ENCODE data around the gene GCM1. TPM values are rescaled to one million over a fixed set of nuclear protein-coding genes. Genes with fewer than 3 reads are reported as not detected.
A peak's percentile ranks its signal among the peaks of the same experiment; 100 is the strongest.

The GCM1 gene
- total RNA-seq (2022) (0.38 and 0.47 TPM in 2 replicates), Bru-seq, nascent RNA (percentile 17 among the genes with signal in this experiment), BruChase-seq, experiment 1, labeled RNA remaining after a 6-hour chase (percentile 22 among the genes with signal in this experiment), BruChase-seq, experiment 2, labeled RNA remaining after a 2-hour chase (percentile 18 among the genes with signal in this experiment)
- long read RNA-seq = 0 reads

DNA sequence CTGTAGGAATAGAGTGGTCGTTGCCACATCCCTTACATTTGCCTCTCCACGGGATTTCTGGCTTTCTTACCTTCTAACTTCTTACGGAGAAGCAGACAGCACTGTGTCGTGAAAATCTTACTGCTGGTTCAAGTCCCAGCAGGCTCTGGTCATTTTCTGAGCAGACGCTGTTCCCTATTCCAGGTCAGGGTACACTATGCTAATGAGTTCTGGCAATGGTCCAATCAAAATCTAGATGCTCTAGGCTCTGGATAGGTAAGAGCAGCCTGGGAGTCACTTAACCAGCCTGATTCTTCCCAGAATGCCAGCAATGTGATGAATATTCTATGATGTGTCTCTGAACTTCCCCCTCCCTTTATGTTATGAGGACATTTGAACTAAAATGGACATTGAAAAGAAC, at the start of gene GCM1:
GCM1 (minus strand) TSS at position 158 of the 400 bp plus-strand sequence. CDS start 3,209 bp downstream, outside the sequence.
- Mint-ChIP-seq H3K27me3 (ENCODE audit: unreplicated experiment) (no peaks in the 10 kb centered on the region), H3K9me3 (ENCODE audit: low read depth, unreplicated experiment) (no peaks in the 10 kb centered on the region), H3K36me3 (ENCODE audit: insufficient read depth, unreplicated experiment) (no peaks in the 10 kb centered on the region), H3K4me3 (ENCODE audit: low read depth, unreplicated experiment) (no peak within 1 kb of the TSS), H3K4me1 (ENCODE audit: low read depth, unreplicated experiment) (no peaks in the 10 kb centered on the region), H3K27ac (ENCODE audit: unreplicated experiment) (no peak within 1 kb of the TSS)
- CTCF ChIA-PET = no interaction called here
- no TSS peak for BruUV-seq (replicated peaks)
- TF ChIP-seq, protein P1, sequence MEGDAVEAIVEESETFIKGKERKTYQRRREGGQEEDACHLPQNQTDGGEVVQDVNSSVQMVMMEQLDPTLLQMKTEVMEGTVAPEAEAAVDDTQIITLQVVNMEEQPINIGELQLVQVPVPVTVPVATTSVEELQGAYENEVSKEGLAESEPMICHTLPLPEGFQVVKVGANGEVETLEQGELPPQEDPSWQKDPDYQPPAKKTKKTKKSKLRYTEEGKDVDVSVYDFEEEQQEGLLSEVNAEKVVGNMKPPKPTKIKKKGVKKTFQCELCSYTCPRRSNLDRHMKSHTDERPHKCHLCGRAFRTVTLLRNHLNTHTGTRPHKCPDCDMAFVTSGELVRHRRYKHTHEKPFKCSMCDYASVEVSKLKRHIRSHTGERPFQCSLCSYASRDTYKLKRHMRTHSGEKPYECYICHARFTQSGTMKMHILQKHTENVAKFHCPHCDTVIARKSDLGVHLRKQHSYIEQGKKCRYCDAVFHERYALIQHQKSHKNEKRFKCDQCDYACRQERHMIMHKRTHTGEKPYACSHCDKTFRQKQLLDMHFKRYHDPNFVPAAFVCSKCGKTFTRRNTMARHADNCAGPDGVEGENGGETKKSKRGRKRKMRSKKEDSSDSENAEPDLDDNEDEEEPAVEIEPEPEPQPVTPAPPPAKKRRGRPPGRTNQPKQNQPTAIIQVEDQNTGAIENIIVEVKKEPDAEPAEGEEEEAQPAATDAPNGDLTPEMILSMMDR (IDR thresholded peaks at IDR 0.05; ENCODE audit: unreplicated experiment) = no peak
- intact Hi-C loops (cut with micrococcal nuclease; ENCODE audit: unreplicated experiment) = no loop called here
- DNase-seq = no peak

DNA sequence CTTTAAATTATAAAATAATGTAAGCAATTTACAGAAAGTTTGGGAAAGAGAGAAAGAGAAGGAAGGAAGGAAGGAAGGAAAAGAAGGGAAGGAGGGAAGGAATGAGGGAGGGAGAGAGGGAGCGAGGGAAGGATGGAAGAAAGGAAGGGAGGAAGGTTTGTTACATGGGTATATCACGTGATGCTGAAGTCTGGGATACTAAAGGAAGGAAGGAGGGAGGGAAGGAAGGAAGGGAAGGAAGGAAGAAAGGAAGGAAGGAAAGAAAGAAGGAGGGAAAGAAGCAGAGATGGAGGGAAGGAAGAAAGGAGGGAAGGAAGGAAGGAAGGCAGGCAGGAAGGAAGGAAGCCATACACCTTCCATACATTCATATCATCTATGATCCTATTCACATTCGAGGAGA, 48.9 kb upstream of the GCM1 start:
- DNase-seq = no peak
- CTCF ChIA-PET = no interaction called here
- H3K36me3 Mint-ChIP-seq (ENCODE audit: insufficient read depth, unreplicated experiment) = peaks cover 5% of the 10 kb centered on the region
- TF ChIP-seq, protein P1 (IDR thresholded peaks at IDR 0.05; ENCODE audit: unreplicated experiment) = no peak
- no TSS peak for BruUV-seq (replicated peaks)
- no peak overlapping the region for H3K4me3 Mint-ChIP-seq (ENCODE audit: low read depth, unreplicated experiment)
- H3K4me1 Mint-ChIP-seq (ENCODE audit: low read depth, unreplicated experiment) = peaks cover 20% of the 10 kb centered on the region
- no peak overlapping the region for H3K27ac Mint-ChIP-seq (ENCODE audit: unreplicated experiment)
- no peaks in the 10 kb centered on the region for H3K9me3 Mint-ChIP-seq (ENCODE audit: low read depth, unreplicated experiment)
- no peaks in the 10 kb centered on the region for H3K27me3 Mint-ChIP-seq (ENCODE audit: unreplicated experiment)
- intact Hi-C loops (cut with micrococcal nuclease; ENCODE audit: unreplicated experiment) = no loop called here

- H3K9me3 Mint-ChIP-seq (ENCODE audit: low read depth, unreplicated experiment) = no peaks in the 10 kb centered on the region
- BruUV-seq (replicated peaks) = no TSS peak
- CTCF ChIA-PET = no interaction called here
- H3K4me3 Mint-ChIP-seq (ENCODE audit: low read depth, unreplicated experiment) = no peak overlapping the region
- TF ChIP-seq, protein P1 (IDR thresholded peaks at IDR 0.05; ENCODE audit: unreplicated experiment) = no peak
- peaks cover 22% of the 10 kb centered on the region for H3K4me1 Mint-ChIP-seq (ENCODE audit: low read depth, unreplicated experiment)
- H3K36me3 Mint-ChIP-seq (ENCODE audit: insufficient read depth, unreplicated experiment) = peaks cover 5% of the 10 kb centered on the region
- intact Hi-C loops (cut with micrococcal nuclease; ENCODE audit: unreplicated experiment) = no loop called here
- no peak overlapping the region for H3K27ac Mint-ChIP-seq (ENCODE audit: unreplicated experiment)
- DNase-seq = no peak
- no peaks in the 10 kb centered on the region for H3K27me3 Mint-ChIP-seq (ENCODE audit: unreplicated experiment)
Measured at GRCh38 chr6:53195048-53195447, 46.4 kb upstream of the GCM1 start.

GRCh38 chr6:53192682-53193188, 44.1 kb upstream of the GCM1 start:
- Mint-ChIP-seq H3K36me3 (ENCODE audit: insufficient read depth, unreplicated experiment) (peaks cover 5% of the 10 kb centered on the region), H3K27me3 (ENCODE audit: unreplicated experiment) (no peaks in the 10 kb centered on the region), H3K9me3 (ENCODE audit: low read depth, unreplicated experiment) (no peaks in the 10 kb centered on the region), H3K4me3 (ENCODE audit: low read depth, unreplicated experiment) (no peak overlapping the region), H3K4me1 (ENCODE audit: low read depth, unreplicated experiment) (peaks cover 23% of the 10 kb centered on the region), H3K27ac (ENCODE audit: unreplicated experiment) (no peak overlapping the region)
- intact Hi-C loops (cut with micrococcal nuclease; ENCODE audit: unreplicated experiment) = no loop called here
- TF ChIP-seq, protein P1 (IDR thresholded peaks at IDR 0.05; ENCODE audit: unreplicated experiment) = no peak
- no TSS peak for BruUV-seq (replicated peaks)
- DNase-seq = no peak
- CTCF ChIA-PET = no interaction called here
